ENCODE data around the gene CEMIP. TPM values are rescaled to one million over a fixed set of nuclear protein-coding genes. Genes with fewer than 3 reads are reported as not detected.

Gene CEMIP
- total and polyA plus RNA-seq, 2 experiments from 2014 or later, result 2.3 to 4.4 TPM

- 71% methylated on average over 9 of the region's 9 CpGs for WGBS (ENCODE audit: low lambda C conversion rate, missing lambda C conversion rate)
- Histone ChIP-seq H3K4me3 (no peak overlapping the region), H3K4me2 (no peak overlapping the region), H3K36me3 (replicated peaks; ENCODE audit: insufficient read depth, low read depth) (no peaks in the 10 kb centered on the region), H3K9me2 (replicated peaks; ENCODE audit: insufficient read depth) (no peaks in the 10 kb centered on the region), H3K4me1 (ENCODE audit: insufficient read depth) (no peaks in the 10 kb centered on the region), H2AFZ (no peak overlapping the region), H3K27ac (no peak overlapping the region), H3K27me3 (peaks cover 7% of the 10 kb centered on the region), H3K9me3 (ENCODE audit: low read depth) (no peaks in the 10 kb centered on the region), H4K20me1 (ENCODE audit: insufficient read depth, poor library complexity, severe bottlenecking) (no peaks in the 10 kb centered on the region), H3K79me2 (no peaks in the 10 kb centered on the region)
- DNase-seq (ENCODE audit: low spot score), result no peak
- TF ChIP-seq, protein P1, sequence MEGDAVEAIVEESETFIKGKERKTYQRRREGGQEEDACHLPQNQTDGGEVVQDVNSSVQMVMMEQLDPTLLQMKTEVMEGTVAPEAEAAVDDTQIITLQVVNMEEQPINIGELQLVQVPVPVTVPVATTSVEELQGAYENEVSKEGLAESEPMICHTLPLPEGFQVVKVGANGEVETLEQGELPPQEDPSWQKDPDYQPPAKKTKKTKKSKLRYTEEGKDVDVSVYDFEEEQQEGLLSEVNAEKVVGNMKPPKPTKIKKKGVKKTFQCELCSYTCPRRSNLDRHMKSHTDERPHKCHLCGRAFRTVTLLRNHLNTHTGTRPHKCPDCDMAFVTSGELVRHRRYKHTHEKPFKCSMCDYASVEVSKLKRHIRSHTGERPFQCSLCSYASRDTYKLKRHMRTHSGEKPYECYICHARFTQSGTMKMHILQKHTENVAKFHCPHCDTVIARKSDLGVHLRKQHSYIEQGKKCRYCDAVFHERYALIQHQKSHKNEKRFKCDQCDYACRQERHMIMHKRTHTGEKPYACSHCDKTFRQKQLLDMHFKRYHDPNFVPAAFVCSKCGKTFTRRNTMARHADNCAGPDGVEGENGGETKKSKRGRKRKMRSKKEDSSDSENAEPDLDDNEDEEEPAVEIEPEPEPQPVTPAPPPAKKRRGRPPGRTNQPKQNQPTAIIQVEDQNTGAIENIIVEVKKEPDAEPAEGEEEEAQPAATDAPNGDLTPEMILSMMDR (IDR thresholded peaks at IDR 0.05; ENCODE audit: poor library complexity), result no peak
- no peak for TF ChIP-seq EZH2 (IDR thresholded peaks at IDR 0.05; ENCODE audit: borderline replicate concordance)
- no peak for TF ChIP-seq EZH2phosphoT487 (IDR thresholded peaks at IDR 0.05; ENCODE audit: low read depth, severe bottlenecking, unreplicated experiment)
These were observed 32.7 kb downstream of the CEMIP start for GRCh38 chr15:80811781-80812315.

DNA sequence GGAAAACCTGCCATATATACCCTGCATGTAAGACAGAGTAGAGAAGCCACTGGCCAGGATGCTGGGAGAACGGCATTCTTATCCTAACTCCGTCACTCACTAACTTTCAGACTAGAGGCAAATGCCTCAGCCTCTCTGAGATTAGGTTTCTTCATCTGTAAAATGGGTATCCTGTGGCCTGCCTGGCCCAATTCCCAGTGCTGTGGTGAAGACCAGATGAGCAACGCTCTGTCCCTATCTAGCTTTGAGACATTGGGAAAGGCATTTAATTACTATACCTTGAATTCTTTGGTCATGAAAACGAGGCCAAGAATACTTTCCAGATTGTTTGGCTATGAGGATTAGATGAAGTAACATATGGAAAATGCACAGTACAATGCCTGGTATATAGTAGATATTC is 35.9 kb downstream of the CEMIP start:
- Histone ChIP-seq H3K9me3 (ENCODE audit: low read depth) (no peaks in the 10 kb centered on the region), H3K4me3 (no peak overlapping the region), H3K4me2 (no peak overlapping the region), H3K9me2 (replicated peaks; ENCODE audit: insufficient read depth) (no peaks in the 10 kb centered on the region), H4K20me1 (ENCODE audit: insufficient read depth, poor library complexity, severe bottlenecking) (no peaks in the 10 kb centered on the region), H3K27me3 (peaks cover 7% of the 10 kb centered on the region), H2AFZ (no peak overlapping the region), H3K79me2 (no peaks in the 10 kb centered on the region), H3K27ac (no peak overlapping the region), H3K4me1 (ENCODE audit: insufficient read depth) (no peaks in the 10 kb centered on the region), H3K36me3 (replicated peaks; ENCODE audit: insufficient read depth, low read depth) (no peaks in the 10 kb centered on the region)
- no peak for DNase-seq (ENCODE audit: low spot score)
- 91% methylated on average over 4 of the region's 4 CpGs for WGBS (ENCODE audit: low lambda C conversion rate, missing lambda C conversion rate)
- TF ChIP-seq, protein P1 (IDR thresholded peaks at IDR 0.05; ENCODE audit: poor library complexity), result no peak

DNA sequence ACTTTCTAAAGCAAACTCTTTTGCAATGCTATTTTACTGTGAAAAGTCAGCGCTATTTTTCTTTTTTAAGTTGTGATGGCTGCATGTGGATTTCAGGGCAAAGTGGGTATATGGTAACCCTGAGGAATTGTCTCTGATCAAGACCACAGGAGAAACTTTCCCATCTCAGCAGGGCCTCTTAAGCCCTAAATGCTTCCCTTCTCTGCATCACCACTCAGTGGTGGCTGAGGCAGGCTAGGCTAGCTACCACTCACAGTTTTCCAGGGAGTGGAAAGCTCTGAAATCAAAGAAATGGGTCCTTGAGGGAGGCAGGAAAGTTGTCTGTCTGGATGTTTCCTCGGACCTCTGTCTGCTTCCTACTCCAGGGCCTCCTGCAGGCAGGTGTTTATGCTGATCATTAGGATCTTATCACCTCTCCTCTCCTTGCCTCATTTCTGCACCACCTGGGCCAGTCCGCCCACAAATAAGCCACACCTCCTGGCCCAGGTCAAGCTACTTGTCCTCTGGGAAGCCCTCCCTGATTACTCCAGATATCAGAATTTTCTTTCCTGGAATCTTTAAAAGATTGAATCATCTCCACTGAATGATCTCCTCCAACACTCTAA is 37.0 kb downstream of the CEMIP start:
- no peak for DNase-seq (ENCODE audit: low spot score)
- Histone ChIP-seq H3K27ac (no peak overlapping the region), H3K9me3 (ENCODE audit: low read depth) (no peaks in the 10 kb centered on the region), H4K20me1 (ENCODE audit: insufficient read depth, poor library complexity, severe bottlenecking) (no peaks in the 10 kb centered on the region), H3K4me1 (ENCODE audit: insufficient read depth) (no peaks in the 10 kb centered on the region), H3K4me2 (no peak overlapping the region), H3K9me2 (replicated peaks; ENCODE audit: insufficient read depth) (no peaks in the 10 kb centered on the region), H3K36me3 (replicated peaks; ENCODE audit: insufficient read depth, low read depth) (no peaks in the 10 kb centered on the region), H3K27me3 (peaks cover 7% of the 10 kb centered on the region), H3K4me3 (no peak overlapping the region), H2AFZ (no peak overlapping the region), H3K79me2 (no peaks in the 10 kb centered on the region)
- TF ChIP-seq EZH2phosphoT487 (IDR thresholded peaks at IDR 0.05; ENCODE audit: low read depth, severe bottlenecking, unreplicated experiment) (no peak), EZH2 (IDR thresholded peaks at IDR 0.05; ENCODE audit: borderline replicate concordance) (no peak)
- TF ChIP-seq, protein P1 (IDR thresholded peaks at IDR 0.05; ENCODE audit: poor library complexity), result no peak
- whole genome bisulfite sequencing (ENCODE audit: low lambda C conversion rate, missing lambda C conversion rate), result 45% methylated on average over 3 of the region's 3 CpGs
